Stimulated activated CD4-positive, alpha-beta T cell treated with anti-CD3 and anti-CD28 coated beads, Interleukin-15, amount 100 ng/mL, for 1 hour (primary cell): ENCODE data around the gene SULF2.

ENCODE experiments used
- DNase-seq, 2 donors: peaks; one replicate each; pipeline ENCODE4 v3.0.0-alpha.2; 2020; ENCODE audit warnings: low read depth in 1 of 2, low spot score in 1 of 2

SULF2 gene

GRCh38 chr20:47687095-47687987 lies 97.9 kb downstream of the SULF2 start:
- DNase-seq, result no peak

- no peak for DNase-seq
These were observed 98.7 kb downstream of the SULF2 start for GRCh38 chr20:47686545-47686944.

GRCh38 chr20:47684306-47685080 lies 100.8 kb downstream of the SULF2 start:
- no peak for DNase-seq

- DNase-seq, result no peak
These were observed 102.4 kb downstream of the SULF2 start for GRCh38 chr20:47682916-47683315.

GRCh38 chr20:47682028-47682783 lies 103.1 kb downstream of the SULF2 start:
- no peak for DNase-seq

GRCh38 chr20:47680804-47681529 lies 104.3 kb downstream of the SULF2 start:
- DNase-seq, result no peak

- no peak for DNase-seq
These were observed 105.8 kb downstream of the SULF2 start for GRCh38 chr20:47679462-47679861.

- DNase-seq, result no peak
These were observed 106.7 kb downstream of the SULF2 start for GRCh38 chr20:47678536-47678935.

- DNase-seq, result peak in 1 of 2 donors; percentile 60
These were observed 107.4 kb downstream of the SULF2 start for GRCh38 chr20:47677635-47678453.

- no peak for DNase-seq
These were observed 108.2 kb downstream of the SULF2 start for GRCh38 chr20:47676912-47677634.

GRCh38 chr20:47676219-47676721 lies 109.0 kb downstream of the SULF2 start:
- DNase-seq, result no peak

GRCh38 chr20:47675190-47676142 lies 109.8 kb downstream of the SULF2 start:
- DNase-seq, result no peak

- no peak for DNase-seq
These were observed 110.6 kb downstream of the SULF2 start for GRCh38 chr20:47674686-47675085.

- no peak for DNase-seq
These were observed 111.1 kb downstream of the SULF2 start for GRCh38 chr20:47674145-47674544.

- no peak for DNase-seq
These were observed 111.7 kb downstream of the SULF2 start for GRCh38 chr20:47673671-47673955.

- DNase-seq, result no peak
These were observed 112.2 kb downstream of the SULF2 start for GRCh38 chr20:47672886-47673670.

GRCh38 chr20:47672166-47672565 lies 113.1 kb downstream of the SULF2 start:
- DNase-seq, result no peak
